Mesendoderm (in vitro differentiated cells): Measurements from ENCODE around the gene GNB2.
A peak's percentile ranks its signal among the peaks of the same experiment; 100 is the strongest.
"Not testable (repeated sequence)": the region's sequence is repeated elsewhere in the genome, so short reads cannot be mapped to it uniquely, and the experiment has no call there.

ENCODE experiments used
- DNase-seq: peaks from one replicate; pipeline ENCODE4 v3.0.0; 2013
- H2AK5ac ChIP-seq: 2 replicates; pipeline ENCODE4 v1.6.1; 2013; ENCODE audit warnings: low read length, inconsistent platforms
- H2BK120ac ChIP-seq: 2 replicates; pipeline ENCODE4 v1.6.1; 2013; ENCODE audit warnings: low read depth, mild to moderate bottlenecking, low read length, moderate library complexity, mixed read lengths
- H2BK15ac ChIP-seq: replicated peaks from 2 replicates; pipeline ENCODE4 v1.6.1; 2013; ENCODE audit warnings: low read depth, mild to moderate bottlenecking, moderate library complexity
- H2BK5ac ChIP-seq: 2 replicates; pipeline ENCODE4 v1.6.1; 2013; ENCODE audit warnings: low read length, inconsistent platforms
- H3K18ac ChIP-seq: 2 replicates; pipeline ENCODE4 v1.6.1; 2013; ENCODE audit warnings: mild to moderate bottlenecking, low read length, mixed read lengths
- H3K23ac ChIP-seq: one replicate; pipeline ENCODE4 v1.6.1; 2013; ENCODE audit warnings: low read length
- H3K27ac ChIP-seq: 2 replicates; pipeline ENCODE4 v1.5.1; 2013; ENCODE audit warnings: low read depth, mild to moderate bottlenecking, inconsistent platforms, low read length, moderate library complexity
- H3K27me3 ChIP-seq: 2 replicates; pipeline ENCODE4 v1.6.1; 2013; ENCODE audit warnings: low read length, control low read depth, mild to moderate bottlenecking, inconsistent platforms; ENCODE audit not compliant: insufficient read depth, poor library complexity
- H3K36me3 ChIP-seq: 2 replicates; pipeline ENCODE4 v1.6.1; 2013; ENCODE audit warnings: low read length, inconsistent platforms; ENCODE audit not compliant: control insufficient read depth, insufficient read depth
- H3K4ac ChIP-seq: one replicate; pipeline ENCODE4 v1.6.1; 2013; ENCODE audit warnings: low read depth, mild to moderate bottlenecking, low read length, moderate library complexity
- H3K4me1 ChIP-seq: 2 replicates; pipeline ENCODE4 v1.6.1; 2013; ENCODE audit warnings: low read depth, low read length, inconsistent platforms; ENCODE audit not compliant: control insufficient read depth
- H3K4me2 ChIP-seq: 2 replicates; pipeline ENCODE4 v1.6.1; 2013; ENCODE audit warnings: low read length
- H3K4me3 ChIP-seq: 2 replicates; pipeline ENCODE4 v1.5.1; 2013; ENCODE audit warnings: mild to moderate bottlenecking, low read length
- H3K56ac ChIP-seq: one replicate; pipeline ENCODE4 v1.6.1; 2013; ENCODE audit warnings: low read length
- H3K79me1 ChIP-seq: 2 replicates; pipeline ENCODE4 v1.6.1; 2013; ENCODE audit warnings: low read length, inconsistent platforms
- H3K79me2 ChIP-seq: 2 replicates; pipeline ENCODE4 v1.6.1; 2013; ENCODE audit warnings: mild to moderate bottlenecking, low read length; ENCODE audit not compliant: control insufficient read depth, insufficient read depth
- H3K9ac ChIP-seq: 2 replicates; pipeline ENCODE4 v1.6.1; 2013; ENCODE audit warnings: low read length, inconsistent platforms
- H4K5ac ChIP-seq: one replicate; pipeline ENCODE4 v1.6.1; 2013; ENCODE audit warnings: low read length
- H4K8ac ChIP-seq: one replicate; pipeline ENCODE4 v1.6.1; 2013; ENCODE audit warnings: low read depth, mild to moderate bottlenecking, control low read depth, low read length, moderate library complexity
- WGBS: extraction: QIAGEN DNeasy Blood & Tissue Kit; methylation state at CpG from one replicate; pipeline ENCODE4 v1.1.7; 2013; ENCODE audit warnings: low lambda C conversion rate, missing lambda C conversion rate; ENCODE audit not compliant: insufficient coverage; ENCODE audit errors: extremely low coverage; 5-methylcytosine and 5-hydroxymethylcytosine counted together

GNB2 gene

GRCh38 chr7:100655908-100656674 is 17.4 kb upstream of the GNB2 start, which contains the start of gene ACTL6B:
Gene ACTL6B, minus strand, starts transcription at chr7:100656448. Its CDS starts 94 bp downstream, at chr7:100656354.
- H3K23ac ChIP-seq, result no peak within 1 kb of the TSS
- no peak within 1 kb of the TSS for H3K4me2 ChIP-seq
- no peaks in the 10 kb centered on the region for H3K27me3 ChIP-seq
- no CpG with 5 or more reads among the region's 63 CpGs for WGBS
- no peak within 1 kb of the TSS for H2BK15ac ChIP-seq
- no peaks in the 10 kb centered on the region for H3K79me1 ChIP-seq
- H2BK5ac ChIP-seq, result no peak within 1 kb of the TSS
- H3K79me2 ChIP-seq, result no peaks in the 10 kb centered on the region
- no peak within 1 kb of the TSS for H4K5ac ChIP-seq
- DNase-seq, result peak; percentile 82
- no peak within 1 kb of the TSS for H2BK120ac ChIP-seq
- H3K36me3 ChIP-seq, result no peaks in the 10 kb centered on the region
- no peak within 1 kb of the TSS for H3K4ac ChIP-seq
- no peak within 1 kb of the TSS for H2AK5ac ChIP-seq
- no peak within 1 kb of the TSS for H3K9ac ChIP-seq
- no peak within 1 kb of the TSS for H3K56ac ChIP-seq
- H4K8ac ChIP-seq, result no peak within 1 kb of the TSS
- H3K18ac ChIP-seq, result no peak within 1 kb of the TSS
- no peaks in the 10 kb centered on the region for H3K4me1 ChIP-seq
- H3K27ac ChIP-seq, result no peak within 1 kb of the TSS
- H3K4me3 ChIP-seq, result no peak within 1 kb of the TSS

- not testable (repeated sequence) for H2BK5ac ChIP-seq, H3K79me2 ChIP-seq, H4K5ac ChIP-seq, H3K9ac ChIP-seq, H3K27me3 ChIP-seq, H2BK15ac ChIP-seq, H2AK5ac ChIP-seq, DNase-seq, H3K36me3 ChIP-seq, H3K4me3 ChIP-seq, H3K56ac ChIP-seq, H4K8ac ChIP-seq, H3K27ac ChIP-seq, H3K4me1 ChIP-seq, H3K23ac ChIP-seq, H3K18ac ChIP-seq, H2BK120ac ChIP-seq, H3K4me2 ChIP-seq, H3K4ac ChIP-seq, H3K79me1 ChIP-seq
- no CpG with 5 or more reads among the region's 12 CpGs for WGBS
Observed at GRCh38 chr7:100662194-100662776, 11.3 kb upstream of the GNB2 start.

- H2BK120ac ChIP-seq, result no peak overlapping the region
- no peak overlapping the region for H4K5ac ChIP-seq
- no peak overlapping the region for H3K18ac ChIP-seq
- no peaks in the 10 kb centered on the region for H3K79me2 ChIP-seq
- no peak for DNase-seq
- no CpG with 5 or more reads among the region's 5 CpGs for WGBS
- H3K4me2 ChIP-seq, result no peak overlapping the region
- H2AK5ac ChIP-seq, result no peak overlapping the region
- no peak overlapping the region for H2BK15ac ChIP-seq
- no peak overlapping the region for H3K56ac ChIP-seq
- H3K4ac ChIP-seq, result no peak overlapping the region
- no peaks in the 10 kb centered on the region for H3K36me3 ChIP-seq
- H2BK5ac ChIP-seq, result no peak overlapping the region
- H3K4me1 ChIP-seq, result no peaks in the 10 kb centered on the region
- H3K4me3 ChIP-seq, result no peak overlapping the region
- H3K79me1 ChIP-seq, result no peaks in the 10 kb centered on the region
- no peak overlapping the region for H4K8ac ChIP-seq
- H3K27me3 ChIP-seq, result no peaks in the 10 kb centered on the region
- no peak overlapping the region for H3K27ac ChIP-seq
- no peak overlapping the region for H3K9ac ChIP-seq
- H3K23ac ChIP-seq, result no peak overlapping the region
Observed at GRCh38 chr7:100665168-100665726, 8.3 kb upstream of the GNB2 start.

- H3K56ac ChIP-seq, result no peak overlapping the region
- no peak overlapping the region for H3K4me3 ChIP-seq
- no peak overlapping the region for H3K27ac ChIP-seq
- H4K5ac ChIP-seq, result no peak overlapping the region
- H3K36me3 ChIP-seq, result no peaks in the 10 kb centered on the region
- H2AK5ac ChIP-seq, result no peak overlapping the region
- H2BK5ac ChIP-seq, result no peak overlapping the region
- H3K79me2 ChIP-seq, result no peaks in the 10 kb centered on the region
- no peak overlapping the region for H2BK120ac ChIP-seq
- no peak overlapping the region for H3K4ac ChIP-seq
- no peaks in the 10 kb centered on the region for H3K79me1 ChIP-seq
- no peak overlapping the region for H2BK15ac ChIP-seq
- WGBS, result no CpG with 5 or more reads among the region's 16 CpGs
- no peak for DNase-seq
- no peak overlapping the region for H3K4me2 ChIP-seq
- H3K18ac ChIP-seq, result no peak overlapping the region
- H3K27me3 ChIP-seq, result no peaks in the 10 kb centered on the region
- no peaks in the 10 kb centered on the region for H3K4me1 ChIP-seq
- H3K9ac ChIP-seq, result no peak overlapping the region
- H4K8ac ChIP-seq, result no peak overlapping the region
- H3K23ac ChIP-seq, result no peak overlapping the region
Observed at GRCh38 chr7:100667331-100668068, 6.0 kb upstream of the GNB2 start.

- Histone ChIP-seq H3K4me1 (no peaks in the 10 kb centered on the region), H3K4me3 (no peak overlapping the region), H3K27ac (no peak overlapping the region), H3K36me3 (no peaks in the 10 kb centered on the region), H3K9ac (no peak overlapping the region), H2AK5ac (no peak overlapping the region), H2BK5ac (no peak overlapping the region), H2BK120ac (no peak overlapping the region), H3K4ac (no peak overlapping the region), H3K4me2 (no peak overlapping the region), H3K23ac (no peak overlapping the region), H3K56ac (no peak overlapping the region), H3K79me1 (no peaks in the 10 kb centered on the region), H3K27me3 (no peaks in the 10 kb centered on the region), H4K8ac (no peak overlapping the region), H3K18ac (no peak overlapping the region), H3K79me2 (no peaks in the 10 kb centered on the region), H4K5ac (no peak overlapping the region), H2BK15ac (no peak overlapping the region)
- DNase-seq, result no peak
- no CpG with 5 or more reads among the region's 2 CpGs for WGBS
Observed at GRCh38 chr7:100668069-100668449, 5.5 kb upstream of the GNB2 start.
